Stimulated activated CD4-positive, alpha-beta T cell treated with anti-CD3 and anti-CD28 coated beads, Interleukin-12 subunit alpha, Interleukin-12 subunit beta, amount 100 ng/mL, for 24 hours (primary cell): ENCODE measurements around the gene CFAP68.

Experiments
- DNase-seq, 2 experiments: peaks; one replicate each; pipeline ENCODE4 v3.0.0-alpha.2; 2020; ENCODE audit warnings: low read depth in 2 of 2

Gene CFAP68

GRCh38 chr11:111878849-111879636 is at the start of gene CFAP68, which contains the start of gene FDXACB1:
Gene CFAP68, plus strand, starts transcription at chr11:111879541. Its CDS starts 20 bp downstream, at chr11:111879561.
Gene FDXACB1, minus strand, starts transcription at chr11:111879165. Its CDS starts 33 bp downstream, at chr11:111879132.
- DNase-seq = peak; percentile 87 to 91

- DNase-seq = no peak
Observed at GRCh38 chr11:111833524-111833923, 45.8 kb upstream of the CFAP68 start.

GRCh38 chr11:111834432-111835163 is 44.7 kb upstream of the CFAP68 start:
- DNase-seq = no peak

- DNase-seq = no peak
Observed at GRCh38 chr11:111835665-111836064, 43.7 kb upstream of the CFAP68 start.

- no peak for DNase-seq
Observed at GRCh38 chr11:111836162-111836561, 43.2 kb upstream of the CFAP68 start.

GRCh38 chr11:111836721-111837120 is 42.6 kb upstream of the CFAP68 start:
- no peak for DNase-seq

- DNase-seq = no peak
Observed at GRCh38 chr11:111837366-111837891, 41.9 kb upstream of the CFAP68 start.

GRCh38 chr11:111838054-111838453 is 41.3 kb upstream of the CFAP68 start:
- DNase-seq = no peak

GRCh38 chr11:111840143-111840542 is 39.2 kb upstream of the CFAP68 start:
- no peak for DNase-seq

GRCh38 chr11:111841370-111842053 is 37.8 kb upstream of the CFAP68 start:
- DNase-seq = peak; percentile 63 to 91

GRCh38 chr11:111843661-111844060 is 35.7 kb upstream of the CFAP68 start:
- DNase-seq = no peak

GRCh38 chr11:111845276-111846028 is 33.9 kb upstream of the CFAP68 start:
- no peak for DNase-seq

- DNase-seq = no peak
Observed at GRCh38 chr11:111846063-111846462, 33.3 kb upstream of the CFAP68 start.

GRCh38 chr11:111846636-111847035 is 32.7 kb upstream of the CFAP68 start:
- no peak for DNase-seq

GRCh38 chr11:111849631-111850030 is 29.7 kb upstream of the CFAP68 start:
- no peak for DNase-seq

GRCh38 chr11:111851067-111851466 is 28.3 kb upstream of the CFAP68 start:
- DNase-seq = no peak

- DNase-seq = no peak
Observed at GRCh38 chr11:111851636-111852035, 27.7 kb upstream of the CFAP68 start.

- no peak for DNase-seq
Observed at GRCh38 chr11:111852103-111852502, 27.2 kb upstream of the CFAP68 start.

GRCh38 chr11:111855506-111855905 is 23.8 kb upstream of the CFAP68 start:
- no peak for DNase-seq

GRCh38 chr11:111860257-111860656 is 19.1 kb upstream of the CFAP68 start:
- DNase-seq = no peak

- DNase-seq = no peak
Observed at GRCh38 chr11:111870113-111870512, 9.2 kb upstream of the CFAP68 start.
